Omental fat pad (tissue), 4 donors: ENCODE measurements around the gene C7orf57. TPM values are rescaled to one million over a fixed set of nuclear protein-coding genes. Genes with fewer than 3 reads are reported as not detected.

Experiments used
- ATAC-seq: fragments of 150-250 bp; one replicate; pipeline ENCODE4 v1.9.1; 2016; ENCODE audit warnings: mild to moderate bottlenecking, moderate library complexity; ENCODE audit not compliant: low FRiP score
- DNase-seq: peaks from one replicate; pipeline ENCODE4 v3.0.0-alpha.2; 2019; ENCODE audit warnings: low spot score
- total RNA-seq, 4 donors: library from RNA; depleted of rRNA; stranded (reverse); fragments of >200 nt; gene quantifications; one replicate each; pipeline ENCODE4 v1.1.0, GENCODE V29; 2016
- TF ChIP-seq, protein P1 (sequence below), 3 donors: fragments of 450-650 bp; IDR thresholded peaks; one replicate each; pipeline ENCODE4 v1.5.1; 2016 to 2017; ENCODE audit warnings: antibody characterized with exemption in 3 of 3, mild to moderate bottlenecking in 3 of 3, moderate library complexity in 2 of 3

C7orf57 gene
- total RNA-seq, 4 donors from 2014 or later = 0.24 TPM; not detected in 3

DNA sequence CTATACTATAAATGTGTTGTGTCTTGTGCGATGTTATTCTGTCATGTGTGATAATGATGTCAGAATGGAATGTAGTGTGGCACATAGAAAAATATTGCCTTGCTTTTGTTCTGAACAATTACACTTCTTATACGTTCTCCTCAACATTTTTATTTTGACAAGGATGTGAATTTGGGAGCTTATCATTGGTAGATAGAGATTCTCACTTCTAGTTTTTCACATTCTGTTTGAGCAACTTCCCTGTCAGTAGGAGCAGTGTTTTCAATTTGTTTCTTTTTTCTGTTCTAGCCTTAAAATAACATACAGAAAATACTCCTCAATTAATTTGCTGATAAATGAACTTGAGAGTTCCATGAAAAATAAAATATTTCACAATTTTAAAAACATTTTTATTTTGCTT is 24.0 kb upstream of the C7orf57 start:
- no peak for ATAC-seq
- DNase-seq = no peak
- TF ChIP-seq, protein P1, sequence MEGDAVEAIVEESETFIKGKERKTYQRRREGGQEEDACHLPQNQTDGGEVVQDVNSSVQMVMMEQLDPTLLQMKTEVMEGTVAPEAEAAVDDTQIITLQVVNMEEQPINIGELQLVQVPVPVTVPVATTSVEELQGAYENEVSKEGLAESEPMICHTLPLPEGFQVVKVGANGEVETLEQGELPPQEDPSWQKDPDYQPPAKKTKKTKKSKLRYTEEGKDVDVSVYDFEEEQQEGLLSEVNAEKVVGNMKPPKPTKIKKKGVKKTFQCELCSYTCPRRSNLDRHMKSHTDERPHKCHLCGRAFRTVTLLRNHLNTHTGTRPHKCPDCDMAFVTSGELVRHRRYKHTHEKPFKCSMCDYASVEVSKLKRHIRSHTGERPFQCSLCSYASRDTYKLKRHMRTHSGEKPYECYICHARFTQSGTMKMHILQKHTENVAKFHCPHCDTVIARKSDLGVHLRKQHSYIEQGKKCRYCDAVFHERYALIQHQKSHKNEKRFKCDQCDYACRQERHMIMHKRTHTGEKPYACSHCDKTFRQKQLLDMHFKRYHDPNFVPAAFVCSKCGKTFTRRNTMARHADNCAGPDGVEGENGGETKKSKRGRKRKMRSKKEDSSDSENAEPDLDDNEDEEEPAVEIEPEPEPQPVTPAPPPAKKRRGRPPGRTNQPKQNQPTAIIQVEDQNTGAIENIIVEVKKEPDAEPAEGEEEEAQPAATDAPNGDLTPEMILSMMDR (IDR thresholded peaks at IDR 0.05) = no peak

DNA sequence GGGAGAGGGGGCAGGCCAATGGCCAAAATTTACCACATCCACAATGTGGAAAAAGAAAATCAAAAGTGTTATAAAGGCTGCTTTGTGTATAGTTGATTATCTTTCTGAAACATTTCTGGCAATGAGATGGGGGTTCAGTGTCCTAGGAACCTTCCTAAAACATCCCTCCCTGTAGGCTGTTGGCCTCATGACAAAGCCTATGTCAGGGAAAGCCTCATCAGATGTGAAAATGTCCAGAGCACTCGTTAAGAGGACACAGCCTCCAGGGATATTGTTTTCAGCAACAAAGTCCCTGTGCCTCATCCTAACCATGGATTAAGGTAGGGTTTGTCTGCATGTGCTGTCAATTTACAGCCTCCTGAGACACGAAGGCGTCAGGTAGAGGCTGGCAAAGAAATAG is 23.4 kb upstream of the C7orf57 start:
- no peak for ATAC-seq
- TF ChIP-seq, protein P1 (IDR thresholded peaks at IDR 0.05) = no peak
- DNase-seq = no peak

DNA sequence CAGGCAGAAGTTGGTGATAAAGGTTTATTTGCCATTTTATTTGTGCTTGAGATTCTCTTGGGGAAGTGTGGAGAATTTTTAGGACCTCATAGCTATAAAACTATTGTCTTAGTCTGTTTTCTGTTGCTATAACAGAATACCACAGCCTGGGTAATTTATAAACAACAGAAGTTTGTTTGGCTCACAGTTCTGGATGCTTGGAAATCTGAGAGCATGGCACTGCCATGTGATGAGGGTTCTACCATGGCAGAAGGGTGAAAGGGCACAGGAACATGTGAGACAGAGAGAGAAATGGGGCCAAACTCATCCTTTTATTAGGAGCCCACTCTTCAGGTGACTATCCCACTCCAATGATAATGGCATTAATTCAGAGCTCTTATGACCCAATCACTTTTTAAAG is 18.7 kb upstream of the C7orf57 start:
- ATAC-seq = no peak
- DNase-seq = no peak
- TF ChIP-seq, protein P1 (IDR thresholded peaks at IDR 0.05) = no peak

DNA sequence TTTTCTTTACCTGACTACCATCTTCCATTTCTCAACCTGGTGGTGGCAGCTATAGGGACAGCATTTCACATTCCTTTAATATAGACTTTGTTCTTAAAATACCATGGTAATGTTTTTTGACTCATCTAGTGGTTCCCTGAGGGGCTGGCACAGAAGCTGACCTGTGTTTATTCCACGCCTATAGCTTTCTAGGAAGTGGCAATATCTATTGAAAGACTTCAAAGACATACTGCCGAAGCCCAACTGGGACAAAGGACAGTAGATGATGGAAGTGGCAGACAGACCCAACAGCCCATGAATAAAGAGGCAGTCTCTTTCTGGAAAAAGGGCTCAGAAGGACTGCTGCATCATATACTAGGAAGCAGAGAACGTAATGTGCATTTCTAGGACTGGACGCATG is 17.7 kb upstream of the C7orf57 start:
- DNase-seq = no peak
- no peak for ATAC-seq
- TF ChIP-seq, protein P1 (IDR thresholded peaks at IDR 0.05) = no peak

DNA sequence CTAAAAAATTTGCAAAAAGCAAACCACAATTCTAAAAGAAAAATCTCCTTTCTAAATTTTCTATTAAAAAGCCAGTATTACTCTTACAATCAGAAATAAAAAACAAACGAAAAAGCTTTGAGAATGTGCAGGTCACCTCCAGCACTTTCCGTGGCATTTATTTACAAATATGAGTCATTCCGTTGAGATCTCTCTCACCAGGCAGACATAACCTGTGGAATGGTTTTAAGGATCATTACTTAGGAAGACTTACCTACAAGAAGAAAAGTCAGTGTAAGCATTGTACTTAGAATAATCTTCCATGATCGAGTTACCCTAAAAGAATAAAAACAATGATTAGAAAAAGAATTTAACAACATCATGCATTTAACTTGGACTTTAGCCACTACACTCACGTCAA is 9.7 kb upstream of the C7orf57 start:
- ATAC-seq (no peak), DNase-seq (no peak)
- TF ChIP-seq, protein P1 (IDR thresholded peaks at IDR 0.05) = no peak

DNA sequence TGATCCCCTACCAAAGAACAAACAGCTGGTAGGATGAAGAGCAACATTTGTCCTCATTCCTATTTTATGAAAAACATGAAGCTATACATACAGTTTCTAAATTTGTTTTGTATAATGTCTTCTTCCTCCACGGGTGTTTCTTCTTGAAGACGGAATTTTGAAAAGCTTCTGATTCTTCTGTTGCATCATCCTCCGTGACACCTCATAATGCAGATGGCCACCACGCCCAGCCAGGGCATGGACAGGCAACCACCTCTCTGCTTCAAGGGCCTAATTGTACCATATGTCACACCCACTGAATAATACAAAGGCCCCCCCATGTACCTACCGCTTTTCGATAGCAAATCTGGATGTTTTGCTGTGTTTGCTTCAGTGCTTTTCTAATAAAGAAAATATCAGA is 6.4 kb upstream of the C7orf57 start, which contains the start of gene SUN3:
TSS of gene SUN3 (minus strand) at position 170 of the 400 bp plus-strand sequence. CDS start at position 1, 169 bp downstream.
- TF ChIP-seq, protein P1 (IDR thresholded peaks at IDR 0.05) = no peak

DNA sequence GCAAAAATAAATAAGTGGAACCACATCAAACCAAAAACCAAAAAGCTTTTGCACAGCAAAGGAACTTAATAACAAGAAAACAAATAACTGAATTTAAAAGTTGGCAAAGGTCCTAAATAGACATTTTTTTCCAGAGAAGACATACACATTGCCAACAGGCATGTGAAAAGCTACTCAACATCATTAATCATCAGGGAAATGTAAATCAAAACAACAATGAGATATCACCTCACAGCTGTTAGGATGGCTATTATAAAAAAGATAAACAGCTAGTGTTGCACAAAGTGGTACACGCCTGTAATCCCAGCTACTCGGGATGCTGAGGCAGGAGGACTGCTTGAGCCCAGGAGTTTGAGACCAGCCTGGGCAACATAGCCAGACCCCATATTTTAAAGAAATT is 4.2 kb upstream of the C7orf57 start:
- DNase-seq (no peak), ATAC-seq (no peak)
- TF ChIP-seq, protein P1 (IDR thresholded peaks at IDR 0.05) = no peak

More for the DNA sequence above, 6.4 kb upstream of the C7orf57 start, which contains the start of gene SUN3:
- DNase-seq (no peak), ATAC-seq (no peak)
